Parietal lobe (tissue), 2 donors: Measurements from ENCODE around the gene ITGA7. TPM values are rescaled to one million over a fixed set of nuclear protein-coding genes. Genes with fewer than 3 reads are reported as not detected.

Experiments
- small RNA-seq: library from RNA; depleted of rRNA; stranded (forward); fragments of <200 nt; gene quantifications from one replicate; pipeline ENCODE3, GENCODE V24; 2014; ENCODE audit warnings: low replicate concordance
- total RNA-seq: library from RNA; depleted of rRNA; stranded (reverse); fragments of >200 nt; gene quantifications from one replicate; pipeline ENCODE4 v1.2.3, GENCODE V29; 2014

ITGA7 gene, protein sequence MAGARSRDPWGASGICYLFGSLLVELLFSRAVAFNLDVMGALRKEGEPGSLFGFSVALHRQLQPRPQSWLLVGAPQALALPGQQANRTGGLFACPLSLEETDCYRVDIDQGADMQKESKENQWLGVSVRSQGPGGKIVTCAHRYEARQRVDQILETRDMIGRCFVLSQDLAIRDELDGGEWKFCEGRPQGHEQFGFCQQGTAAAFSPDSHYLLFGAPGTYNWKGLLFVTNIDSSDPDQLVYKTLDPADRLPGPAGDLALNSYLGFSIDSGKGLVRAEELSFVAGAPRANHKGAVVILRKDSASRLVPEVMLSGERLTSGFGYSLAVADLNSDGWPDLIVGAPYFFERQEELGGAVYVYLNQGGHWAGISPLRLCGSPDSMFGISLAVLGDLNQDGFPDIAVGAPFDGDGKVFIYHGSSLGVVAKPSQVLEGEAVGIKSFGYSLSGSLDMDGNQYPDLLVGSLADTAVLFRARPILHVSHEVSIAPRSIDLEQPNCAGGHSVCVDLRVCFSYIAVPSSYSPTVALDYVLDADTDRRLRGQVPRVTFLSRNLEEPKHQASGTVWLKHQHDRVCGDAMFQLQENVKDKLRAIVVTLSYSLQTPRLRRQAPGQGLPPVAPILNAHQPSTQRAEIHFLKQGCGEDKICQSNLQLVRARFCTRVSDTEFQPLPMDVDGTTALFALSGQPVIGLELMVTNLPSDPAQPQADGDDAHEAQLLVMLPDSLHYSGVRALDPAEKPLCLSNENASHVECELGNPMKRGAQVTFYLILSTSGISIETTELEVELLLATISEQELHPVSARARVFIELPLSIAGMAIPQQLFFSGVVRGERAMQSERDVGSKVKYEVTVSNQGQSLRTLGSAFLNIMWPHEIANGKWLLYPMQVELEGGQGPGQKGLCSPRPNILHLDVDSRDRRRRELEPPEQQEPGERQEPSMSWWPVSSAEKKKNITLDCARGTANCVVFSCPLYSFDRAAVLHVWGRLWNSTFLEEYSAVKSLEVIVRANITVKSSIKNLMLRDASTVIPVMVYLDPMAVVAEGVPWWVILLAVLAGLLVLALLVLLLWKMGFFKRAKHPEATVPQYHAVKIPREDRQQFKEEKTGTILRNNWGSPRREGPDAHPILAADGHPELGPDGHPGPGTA
- total RNA-seq = 11.6 TPM

DNA sequence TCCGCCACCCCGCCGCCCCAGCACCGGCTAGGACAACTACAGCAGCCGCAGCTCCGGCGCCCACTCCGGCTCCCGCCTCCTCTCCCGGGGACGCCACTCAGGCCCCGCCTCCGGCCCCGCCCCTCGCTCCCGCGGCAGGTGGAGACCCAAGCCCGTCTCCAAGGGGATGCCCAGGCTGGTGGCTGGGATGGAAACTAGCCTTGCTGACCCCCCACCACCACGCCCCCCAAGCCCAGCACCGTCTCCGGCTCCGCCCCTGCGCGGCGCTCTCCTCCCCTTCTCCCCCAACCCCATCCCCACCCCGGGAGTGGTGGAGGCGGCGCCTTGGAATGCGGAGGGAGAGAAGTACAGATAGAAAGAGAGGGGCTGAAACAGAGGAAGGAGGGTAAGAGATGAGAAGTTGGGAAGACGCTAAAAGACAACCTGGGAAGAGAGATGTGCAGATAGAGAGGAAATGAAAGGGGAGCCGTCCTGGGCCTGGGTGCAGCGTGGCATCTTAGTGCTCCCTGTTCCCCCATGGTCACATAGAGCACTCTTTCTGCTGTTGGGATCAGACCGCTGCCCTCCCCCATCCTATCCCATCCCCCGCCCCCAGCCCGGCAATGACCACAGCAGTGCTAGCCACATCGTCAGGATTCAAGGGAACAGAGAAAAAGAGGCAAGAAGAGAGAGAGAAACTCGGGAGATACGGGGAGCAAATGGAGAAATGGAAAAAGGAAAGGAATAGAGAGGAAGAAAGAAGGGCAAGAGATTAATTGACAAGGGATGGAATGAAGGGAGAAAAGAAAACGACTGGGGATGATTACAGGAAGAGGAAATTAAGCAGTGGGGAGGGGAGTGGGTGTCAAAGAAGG lies at the start of gene ITGA7:
Gene ITGA7 (minus strand): TSS at position 64 of the 854 bp plus-strand sequence. CDS start 222 bp downstream, outside the sequence.

GRCh38 chr12:55742719-55743405 lies 35.2 kb upstream of the ITGA7 start, which contains the start of gene GDF11:
TSS of gene GDF11 (plus strand) at chr12:55743122. CDS start at chr12:55743317, 195 bp downstream.

DNA sequence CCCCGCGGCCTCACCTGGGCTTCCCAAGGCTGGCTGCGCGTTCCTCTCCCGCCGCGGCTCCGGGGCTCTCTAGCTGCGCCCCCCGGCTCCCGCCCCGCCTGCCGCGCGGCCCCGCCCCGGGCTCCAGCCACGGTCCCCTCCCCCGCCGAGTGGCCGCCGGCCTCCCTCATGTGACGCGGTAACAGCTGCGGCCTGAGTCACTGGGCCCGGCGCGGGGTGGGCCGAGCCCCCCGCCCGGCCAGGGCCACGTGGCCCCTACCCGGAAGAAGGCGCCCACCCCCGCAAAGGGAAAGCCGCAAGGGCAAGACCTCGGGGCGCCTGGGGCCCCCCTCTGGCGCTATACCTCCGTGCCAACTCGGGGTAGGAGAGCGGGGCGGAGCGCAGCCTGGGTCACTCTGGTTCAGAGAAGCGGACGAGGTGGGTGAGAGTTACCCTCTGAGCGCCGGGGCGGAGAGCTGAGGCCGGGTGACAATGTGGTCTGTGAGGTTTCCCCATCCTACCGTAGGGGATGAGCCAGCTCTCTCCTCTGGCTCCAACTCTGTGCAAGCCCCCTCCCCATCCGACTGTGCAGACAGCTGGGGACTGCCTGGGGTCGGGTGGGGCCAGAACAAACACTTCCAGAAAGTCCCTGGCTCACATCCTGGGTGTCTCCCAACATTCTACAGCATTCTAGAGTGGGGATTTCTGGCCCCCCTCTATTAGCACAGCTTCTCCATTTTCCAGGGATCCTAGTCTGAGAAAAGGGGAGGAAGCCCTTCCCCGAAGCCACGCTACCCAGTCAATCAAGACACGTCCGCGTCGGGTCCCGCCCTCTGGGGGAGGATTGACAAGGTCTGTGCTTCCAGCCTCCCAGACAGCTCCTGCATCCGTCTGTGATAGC lies 21.5 kb upstream of the ITGA7 start, which contains the start of gene CD63:
Gene CD63 (minus strand): TSS at position 71 of the 880 bp plus-strand sequence. CDS start 668 bp downstream, outside the sequence.

GRCh38 chr12:55720071-55720564 lies 12.4 kb upstream of the ITGA7 start, which contains the start of gene RDH5:
TSS of gene RDH5 (plus strand) at chr12:55720393. CDS start at chr12:55721185, 792 bp downstream.

DNA sequence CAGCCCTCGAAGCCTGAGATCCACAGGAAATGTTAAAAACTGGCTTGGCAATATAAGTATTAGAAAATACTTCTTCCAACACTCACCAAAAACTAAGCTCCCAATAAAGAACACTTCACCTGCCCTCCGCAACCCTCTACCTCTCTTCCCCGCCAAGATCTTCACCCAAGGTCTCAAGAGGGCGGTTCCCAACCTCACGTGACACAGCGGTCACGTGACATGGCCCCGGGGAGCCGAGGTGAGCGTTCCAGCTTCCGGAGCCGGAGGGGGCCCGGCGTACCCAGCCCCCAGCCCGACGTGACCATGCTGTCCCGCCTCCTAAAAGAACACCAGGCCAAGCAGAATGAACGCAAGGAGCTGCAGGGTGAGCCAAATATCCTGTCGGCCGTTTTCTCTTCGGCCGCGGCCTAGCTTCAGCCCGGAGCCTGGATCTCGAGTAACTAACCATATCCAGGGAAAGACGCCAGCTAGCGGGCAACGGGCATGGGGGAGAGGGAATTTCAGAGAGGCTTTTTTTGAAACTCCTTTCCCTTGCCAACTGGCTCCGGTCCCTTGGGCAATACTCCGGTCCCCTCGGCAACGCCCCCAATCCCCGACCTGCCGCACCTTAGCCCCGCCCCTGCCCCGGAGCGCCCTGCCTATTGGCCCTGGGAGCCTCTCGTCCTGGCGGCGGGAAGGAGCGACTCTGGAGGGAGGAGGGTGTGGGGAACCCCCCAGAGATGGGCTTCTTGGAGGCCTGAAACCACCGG lies 8.3 kb upstream of the ITGA7 start, which contains the start of gene BLOC1S1:
Gene BLOC1S1 (plus strand): TSS at position 214 of the 749 bp plus-strand sequence. CDS start 6 bp downstream, at position 220.

GRCh38 chr12:55636853-55637252 lies 70.9 kb downstream of the ITGA7 start, which contains the start of gene OR10P1:
TSS of gene OR10P1 (plus strand) at chr12:55636892. CDS start at chr12:55636892, 0 bp downstream.

Small RNA genes within 50 kb of the gene (small RNA-seq; reads per million reads assigned to genes)
- gene AC009779.1 (not detected), gene AC009779.5 (not detected), gene RF00017 (not detected)

Other genes starting within 250 kb of the ITGA7 start
- not detected for gene OR6C70, start 237.8 kb downstream of the ITGA7 start, total RNA-seq
- gene OR6C68, start 215.5 kb downstream of the ITGA7 start, total RNA-seq = not detected
- not detected for gene OR6C4, start 158.3 kb downstream of the ITGA7 start, total RNA-seq
- gene OR2AP1, start 135.4 kb downstream of the ITGA7 start, total RNA-seq = not detected
- not detected for gene OR10P1, start 71.0 kb downstream of the ITGA7 start, total RNA-seq
- 22.8 TPM for gene BLOC1S1, start 8.1 kb upstream of the ITGA7 start, total RNA-seq
- gene RDH5, start 12.5 kb upstream of the ITGA7 start, total RNA-seq = 9.1 TPM
- gene CD63, start 21.1 kb upstream of the ITGA7 start, total RNA-seq = 119 TPM
- gene GDF11, start 35.2 kb upstream of the ITGA7 start, total RNA-seq = 11.0 TPM
- gene SARNP, start 109.8 kb upstream of the ITGA7 start, total RNA-seq = 84.2 TPM
- gene ORMDL2, start 110.1 kb upstream of the ITGA7 start, total RNA-seq = 5.9 TPM
- gene DNAJC14, start 121.7 kb upstream of the ITGA7 start, total RNA-seq = 31.9 TPM
- gene MMP19, start 135.0 kb upstream of the ITGA7 start, total RNA-seq = not detected
- 14.4 TPM for gene PYM1, start 220.0 kb upstream of the ITGA7 start, total RNA-seq
- gene DGKA, start 223.3 kb upstream of the ITGA7 start, total RNA-seq = 13.5 TPM